Mesenchymal stem cell (in vitro differentiated cells and primary cell): ENCODE measurements around the gene GALNT10.

Source experiments
- DNase-seq: peaks from one replicate; pipeline ENCODE4 v3.0.0-alpha.2; 2013
- H2AFZ ChIP-seq: one replicate; pipeline ENCODE4 v1.6.1; 2013; ENCODE audit warnings: low read depth, mild to moderate bottlenecking, control low read depth, inconsistent platforms, low read length, moderate library complexity
- H2AK5ac ChIP-seq: 2 replicates; pipeline ENCODE4 v1.6.1; 2013; ENCODE audit warnings: low read length, moderate library complexity, mild to moderate bottlenecking, inconsistent platforms; ENCODE audit not compliant: severe bottlenecking
- H2BK120ac ChIP-seq: one replicate; pipeline ENCODE4 v1.6.1; 2013; ENCODE audit warnings: low read depth, mild to moderate bottlenecking, inconsistent platforms, low read length, moderate library complexity
- H2BK12ac ChIP-seq, 2 experiments: one replicate each; pipeline ENCODE4 v1.6.1; 2013; ENCODE audit warnings: inconsistent platforms in 2 of 2, low read length in 2 of 2, mild to moderate bottlenecking in 2 of 2, moderate library complexity in 2 of 2, control low read depth in 1 of 2
- H2BK15ac ChIP-seq: one replicate; pipeline ENCODE4 v1.6.1; 2013; ENCODE audit warnings: mild to moderate bottlenecking, low read depth, inconsistent platforms; ENCODE audit not compliant: poor library complexity, severe bottlenecking
- H2BK5ac ChIP-seq: 2 replicates; pipeline ENCODE4 v1.6.1; 2013; ENCODE audit warnings: low read depth, mild to moderate bottlenecking, low read length, control low read depth, inconsistent platforms; ENCODE audit not compliant: poor library complexity, severe bottlenecking
- H3K14ac ChIP-seq, 2 experiments: one replicate each; pipeline ENCODE4 v1.6.1; 2013; ENCODE audit warnings: inconsistent platforms in 2 of 2, low read length in 2 of 2, control low read depth in 1 of 2, mild to moderate bottlenecking in 1 of 2, moderate library complexity in 1 of 2
- H3K18ac ChIP-seq, 2 experiments: one replicate each; pipeline ENCODE4 v1.6.1; 2013; ENCODE audit warnings: inconsistent platforms in 2 of 2, low read length in 2 of 2, control low read depth in 1 of 2, low read depth in 1 of 2, mild to moderate bottlenecking in 1 of 2
- H3K23ac ChIP-seq, 2 experiments: one replicate each; pipeline ENCODE4 v1.6.1; 2013; ENCODE audit warnings: inconsistent platforms in 2 of 2, low read length in 2 of 2, mild to moderate bottlenecking in 2 of 2, moderate library complexity in 2 of 2, control low read depth in 1 of 2
- H3K27ac ChIP-seq: 2 replicates; pipeline ENCODE4 v1.5.1; 2013; ENCODE audit warnings: mild to moderate bottlenecking, moderate library complexity, low read length, control low read depth, inconsistent platforms; ENCODE audit not compliant: poor library complexity, severe bottlenecking
- H3K27me3 ChIP-seq, 2 experiments: 2 replicates each; pipeline versions ENCODE4 v1.6.1 to v1.7.0; 2013; ENCODE audit warnings: low read length in 2 of 2, mild to moderate bottlenecking in 2 of 2, moderate library complexity in 2 of 2, control low read depth in 1 of 2, inconsistent platforms in 1 of 2; ENCODE audit not compliant: control insufficient read depth in 1 of 2, insufficient read depth in 1 of 2
- H3K36me3 ChIP-seq, 2 experiments: 2 replicates each; pipeline versions ENCODE4 v1.6.1 to v1.7.0; 2013; ENCODE audit warnings: low read length in 2 of 2, control low read depth in 1 of 2, inconsistent platforms in 1 of 2, low read depth in 1 of 2, mild to moderate bottlenecking in 1 of 2; ENCODE audit not compliant: insufficient read depth in 2 of 2, control insufficient read depth in 1 of 2
- H3K4ac ChIP-seq, 2 experiments: one replicate each; pipeline ENCODE4 v1.6.1; 2013; ENCODE audit warnings: inconsistent platforms in 2 of 2, low read length in 2 of 2, mild to moderate bottlenecking in 2 of 2, moderate library complexity in 2 of 2, control low read depth in 1 of 2, low read depth in 1 of 2
- H3K4me1 ChIP-seq: 2 replicates; pipeline ENCODE4 v1.6.1; 2013; ENCODE audit warnings: low read depth, low read length, control low read depth; ENCODE audit not compliant: control insufficient read depth, insufficient read depth
- H3K4me2 ChIP-seq: 2 replicates; pipeline ENCODE4 v1.6.1; 2013; ENCODE audit warnings: low read length, mild to moderate bottlenecking, inconsistent platforms; ENCODE audit not compliant: poor library complexity, severe bottlenecking
- H3K4me3 ChIP-seq, 2 experiments: 2 replicates each; pipeline versions ENCODE4 v1.5.1 to v1.7.0; 2013; ENCODE audit warnings: low read length in 2 of 2, mild to moderate bottlenecking in 2 of 2, control low read depth in 1 of 2, low read depth in 1 of 2; ENCODE audit not compliant: insufficient read depth in 1 of 2
- H3K79me1 ChIP-seq: replicated peaks from 2 replicates; pipeline ENCODE4 v1.6.1; 2013; ENCODE audit warnings: mild to moderate bottlenecking, control low read depth, low read length, inconsistent platforms; ENCODE audit not compliant: poor library complexity, severe bottlenecking
- H3K9ac ChIP-seq: 2 replicates; pipeline ENCODE4 v1.7.0; 2013; ENCODE audit warnings: mild to moderate bottlenecking, low read length, moderate library complexity
- H3K9me3 ChIP-seq: 2 replicates; pipeline ENCODE4 v1.7.0; 2013; ENCODE audit warnings: mild to moderate bottlenecking, low read length; ENCODE audit not compliant: control insufficient read depth
- H4K8ac ChIP-seq: one replicate; pipeline ENCODE4 v1.6.1; 2013; ENCODE audit warnings: inconsistent platforms, mild to moderate bottlenecking, low read length, moderate library complexity
- H4K91ac ChIP-seq: one replicate; pipeline ENCODE4 v1.6.1; 2013; ENCODE audit warnings: mild to moderate bottlenecking, low read length, inconsistent platforms
- WGBS: methylation state at CpG from one replicate; pipeline ENCODE4 v1.1.7; 2013; ENCODE audit warnings: mixed read lengths; 5-methylcytosine and 5-hydroxymethylcytosine counted together

The GALNT10 gene

DNA sequence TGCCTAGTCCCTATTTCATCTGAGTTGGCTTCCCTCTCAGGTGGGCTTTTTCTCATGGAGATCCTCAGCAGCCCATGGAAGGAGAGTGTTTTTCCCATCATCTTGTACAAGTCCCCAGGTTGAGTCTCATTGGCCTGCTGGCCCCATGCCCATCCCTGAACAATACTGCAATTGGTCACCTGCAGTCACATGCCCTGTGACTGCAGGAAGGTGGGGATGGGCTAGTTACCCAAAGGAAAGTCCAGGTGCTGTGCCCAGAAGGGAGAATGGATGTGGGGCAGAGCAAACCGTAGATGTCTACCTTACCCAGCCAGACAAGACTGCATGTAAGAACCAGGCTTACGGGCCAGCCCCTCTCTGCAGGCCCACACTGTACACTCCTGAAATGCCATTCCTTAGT lies 201.3 kb downstream of the GALNT10 start:
- H3K79me1 ChIP-seq: peaks cover 7% of the 10 kb centered on the region
- no peaks in the 10 kb centered on the region for H3K9me3 ChIP-seq
- H4K91ac ChIP-seq: no peak overlapping the region
- H3K27ac ChIP-seq: no peak overlapping the region
- H3K14ac ChIP-seq: no peak overlapping the region
- H3K23ac ChIP-seq: no peak overlapping the region
- no peak overlapping the region for H3K9ac ChIP-seq
- no peak overlapping the region for H2BK12ac ChIP-seq
- no peaks in the 10 kb centered on the region for H3K27me3 ChIP-seq
- H2BK5ac ChIP-seq: no peak overlapping the region
- H2BK15ac ChIP-seq: no peak overlapping the region
- H2AK5ac ChIP-seq: no peak overlapping the region
- H2AFZ ChIP-seq: no peak overlapping the region
- WGBS: 96% methylated on average over 2 of the region's 2 CpGs
- no peak overlapping the region for H4K8ac ChIP-seq
- H3K18ac ChIP-seq: no peak overlapping the region
- no peak overlapping the region for H3K4ac ChIP-seq
- no peak for DNase-seq
- peaks cover 14% of the 10 kb centered on the region for H3K4me1 ChIP-seq
- peaks cover 10 to 33% of the 10 kb centered on the region in 2 experiments for H3K36me3 ChIP-seq
- no peak overlapping the region for H3K4me2 ChIP-seq
- H3K4me3 ChIP-seq: no peak overlapping the region
- H2BK120ac ChIP-seq: no peak overlapping the region

DNA sequence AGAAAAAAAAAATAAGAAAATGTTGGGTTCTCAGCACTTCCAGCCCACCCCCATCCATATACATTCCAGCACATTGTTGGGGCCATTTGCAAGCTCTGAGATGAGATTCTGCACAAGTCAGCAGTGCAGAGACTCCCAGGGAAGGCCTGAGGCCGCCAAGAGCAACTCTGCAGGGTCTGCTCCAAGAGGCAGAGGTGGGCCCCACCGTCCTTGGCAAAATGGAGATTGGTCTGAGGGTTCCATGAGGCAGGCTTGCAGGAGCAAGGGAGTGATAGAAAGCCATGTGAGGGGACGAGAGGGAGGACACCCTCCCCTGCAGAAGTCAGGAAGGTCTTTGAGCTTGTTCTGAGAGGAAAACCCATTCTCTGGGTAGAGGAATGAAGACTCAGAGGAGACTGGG lies 203.3 kb downstream of the GALNT10 start:
- Histone ChIP-seq H2BK15ac (no peak overlapping the region), H4K91ac (no peak overlapping the region), H3K36me3 (peaks cover 10 to 43% of the 10 kb centered on the region in 2 experiments), H3K4me3 (no peak overlapping the region), H3K27me3 (no peaks in the 10 kb centered on the region), H3K9ac (no peak overlapping the region), H4K8ac (no peak overlapping the region), H2BK5ac (no peak overlapping the region), H3K4me2 (no peak overlapping the region), H3K4ac (no peak overlapping the region), H3K27ac (no peak overlapping the region), H2BK120ac (no peak overlapping the region), H2AFZ (no peak overlapping the region), H3K4me1 (peaks cover 8% of the 10 kb centered on the region), H3K23ac (no peak overlapping the region), H2AK5ac (no peak overlapping the region), H3K14ac (no peak overlapping the region), H2BK12ac (no peak overlapping the region), H3K79me1 (peaks cover 7% of the 10 kb centered on the region), H3K18ac (no peak overlapping the region), H3K9me3 (no peaks in the 10 kb centered on the region)
- no peak for DNase-seq
- 93% methylated on average over 3 of the region's 3 CpGs for WGBS

DNA sequence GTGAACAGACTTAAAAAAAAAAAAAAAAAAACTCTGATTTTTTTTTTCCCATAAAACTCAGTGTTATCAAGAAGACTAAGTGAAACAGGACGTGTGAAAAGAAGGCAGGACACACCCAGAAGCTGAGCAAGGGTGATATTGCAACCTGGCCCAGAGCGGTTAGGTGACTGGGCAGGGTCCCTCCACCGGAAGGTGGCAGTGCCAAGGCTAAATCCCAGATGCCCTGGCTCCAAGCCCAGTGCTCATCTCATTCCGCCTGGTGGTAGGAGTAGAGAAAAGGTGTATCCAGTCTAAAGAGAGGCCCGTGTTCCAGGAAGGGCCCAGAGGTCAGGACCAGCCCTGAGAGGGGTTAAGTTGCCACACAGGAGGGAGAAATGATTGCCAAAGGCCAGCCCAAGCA lies 203.8 kb downstream of the GALNT10 start:
- Histone ChIP-seq H3K4me1 (peaks cover 8% of the 10 kb centered on the region), H3K4me3 (no peak overlapping the region), H3K79me1 (peaks cover 7% of the 10 kb centered on the region), H4K8ac (no peak overlapping the region), H2AFZ (no peak overlapping the region), H3K27ac (no peak overlapping the region), H3K14ac (no peak overlapping the region), H3K4me2 (no peak overlapping the region), H3K36me3 (peaks cover 10 to 48% of the 10 kb centered on the region in 2 experiments), H3K27me3 (no peaks in the 10 kb centered on the region), H3K9ac (no peak overlapping the region), H2AK5ac (no peak overlapping the region), H2BK120ac (no peak overlapping the region), H2BK12ac (no peak overlapping the region), H3K23ac (no peak overlapping the region), H3K9me3 (no peaks in the 10 kb centered on the region), H3K4ac (no peak overlapping the region), H2BK5ac (no peak overlapping the region), H3K18ac (no peak overlapping the region), H2BK15ac (no peak overlapping the region), H4K91ac (no peak overlapping the region)
- DNase-seq: no peak
- WGBS: 92% methylated on average over 5 of the region's 5 CpGs

DNA sequence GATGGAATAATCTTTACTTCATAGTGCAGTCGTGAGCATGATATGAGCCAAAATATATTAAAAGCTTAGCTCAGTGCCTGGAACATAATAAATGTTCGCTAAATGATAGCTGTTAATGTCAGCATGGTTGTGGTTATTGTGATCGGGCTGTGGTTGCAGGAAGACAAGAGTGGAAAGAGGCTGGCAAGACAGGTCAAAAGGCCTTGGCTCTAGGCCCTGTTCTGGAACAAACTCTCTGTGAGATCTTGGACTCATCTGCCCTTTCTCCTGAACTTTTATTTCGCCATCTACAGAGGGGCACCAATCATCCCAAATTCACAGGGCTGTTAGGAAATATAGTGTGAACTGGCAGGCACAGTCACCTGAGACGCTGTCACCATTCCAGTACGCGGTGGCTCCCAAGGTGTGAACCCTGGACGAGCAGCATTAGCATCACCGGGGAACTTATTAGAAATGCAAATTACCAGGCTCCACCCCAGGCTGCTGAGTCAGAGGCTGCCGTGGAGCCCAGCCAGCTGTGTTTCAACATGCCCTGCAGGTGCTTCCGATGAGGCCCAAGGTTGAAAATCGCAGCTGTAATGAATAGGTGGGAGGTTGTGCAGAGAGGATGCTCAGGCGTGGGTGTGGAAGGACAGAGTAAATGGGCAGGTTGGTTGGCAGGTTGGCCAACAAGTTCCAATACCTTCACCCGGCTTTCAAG lies 205.0 kb downstream of the GALNT10 start:
- Histone ChIP-seq H4K91ac (no peak overlapping the region), H2BK15ac (no peak overlapping the region), H3K18ac (no peak overlapping the region), H3K9me3 (no peaks in the 10 kb centered on the region), H3K4ac (no peak overlapping the region), H3K9ac (no peak overlapping the region), H3K4me2 (no peak overlapping the region), H3K14ac (no peak overlapping the region), H3K4me1 (peaks cover 8% of the 10 kb centered on the region), H2AK5ac (no peak overlapping the region), H3K36me3 (peaks cover 10 to 54% of the 10 kb centered on the region in 2 experiments), H2BK5ac (no peak overlapping the region), H3K79me1 (peaks cover 7% of the 10 kb centered on the region), H3K27me3 (no peaks in the 10 kb centered on the region), H2BK120ac (no peak overlapping the region), H2AFZ (no peak overlapping the region), H3K4me3 (no peak overlapping the region), H4K8ac (no peak overlapping the region), H2BK12ac (no peak overlapping the region), H3K27ac (no peak overlapping the region), H3K23ac (no peak overlapping the region)
- 75% methylated on average over 14 of the region's 14 CpGs for WGBS
- DNase-seq: no peak
